IMR-90 (cell line): Measurements from ENCODE around the gene PPP1R8. TPM values are rescaled to one million over a fixed set of nuclear protein-coding genes. Genes with fewer than 3 reads are reported as not detected.

Experiments used
- ATAC-seq: fragments of 200-7000 bp; cut with Tn5 transposase; 2 replicates; pipeline ENCODE4 v1.9.1; 2020; ENCODE audit warnings: low read depth, mild to moderate bottlenecking, moderate library complexity
- BruUV-seq: library from RNA; stranded (reverse); fragments of 400-500 nt; replicated peaks from 2 replicates; lab custom pipeline; 2021; lab: Mats Ljungman, UMichigan
- CTCF ChIA-PET: fragments of 300-600 bp; formaldehyde crosslinking; extraction: SDS; loops from one replicate; lab custom pipeline; 2021; ENCODE audit warnings: antibody characterized with exemption; lab: Yijun Ruan, JAX
- POLR2A ChIA-PET: fragments of 300-600 bp; sonication (Branson Sonifier 250); formaldehyde crosslinking; loops from one replicate; lab custom pipeline; 2022; ENCODE audit warnings: antibody characterized with exemption; ENCODE audit not compliant: unreplicated experiment; lab: Charles Lee
- DNase-seq: peaks from one replicate; pipeline ENCODE4 v3.0.0; 2013
- H2AFZ ChIP-seq: replicated peaks from 2 replicates; pipeline ENCODE3; 2013; ENCODE audit warnings: low read length, mild to moderate bottlenecking; ENCODE audit not compliant: poor library complexity
- H2AK5ac ChIP-seq: 2 replicates; pipeline ENCODE4 v1.6.1; 2013; ENCODE audit warnings: low read depth, low read length, inconsistent platforms
- H2AK9ac ChIP-seq: replicated peaks from 2 replicates; pipeline ENCODE3; 2013; ENCODE audit warnings: mild to moderate bottlenecking, low read depth, low read length, moderate library complexity; ENCODE audit not compliant: poor library complexity
- H2BK120ac ChIP-seq: 2 replicates; pipeline ENCODE4 v1.6.1; 2013; ENCODE audit warnings: low read depth, low read length, inconsistent platforms
- H2BK15ac ChIP-seq: 3 replicates; pipeline ENCODE4 v1.6.1; 2013; ENCODE audit warnings: low read depth, low read length, inconsistent platforms
- H2BK20ac ChIP-seq: 2 replicates; pipeline ENCODE4 v1.6.1; 2013; ENCODE audit warnings: low read depth, mild to moderate bottlenecking, inconsistent platforms, low read length, moderate library complexity
- H2BK5ac ChIP-seq: 2 replicates; pipeline ENCODE4 v1.6.1; 2013; ENCODE audit warnings: mild to moderate bottlenecking, low read depth, low read length, inconsistent platforms; ENCODE audit not compliant: poor library complexity, severe bottlenecking
- H3K14ac ChIP-seq: replicated peaks from 2 replicates; pipeline ENCODE4 v1.6.1; 2013; ENCODE audit warnings: low read depth, low read length, inconsistent platforms
- H3K18ac ChIP-seq: 2 replicates; pipeline ENCODE4 v1.6.1; 2013; ENCODE audit warnings: low read depth, low read length, control low read depth
- H3K23ac ChIP-seq: 2 replicates; pipeline ENCODE4 v1.6.1; 2013; ENCODE audit warnings: low read depth, low read length, inconsistent platforms
- H3K27ac ChIP-seq: 2 replicates; pipeline ENCODE4 v1.5.1; 2013; ENCODE audit warnings: mild to moderate bottlenecking, control low read depth, low read length; ENCODE audit not compliant: insufficient read depth
- H3K27me3 ChIP-seq: 2 replicates; pipeline ENCODE4 v1.6.1; 2013; ENCODE audit warnings: low read length; ENCODE audit not compliant: control insufficient read depth, insufficient read depth
- H3K36me3 ChIP-seq: 2 replicates; pipeline ENCODE4 v1.6.1; 2013; ENCODE audit warnings: low read length, mixed read lengths; ENCODE audit not compliant: control insufficient read depth, insufficient read depth
- H3K4ac ChIP-seq: 2 replicates; pipeline ENCODE4 v1.6.1; 2013; ENCODE audit warnings: low read depth, low read length, inconsistent platforms
- H3K4me1 ChIP-seq: 2 replicates; pipeline ENCODE4 v1.6.1; 2013; ENCODE audit warnings: low read length, mixed read lengths; ENCODE audit not compliant: control insufficient read depth, insufficient read depth
- H3K4me2 ChIP-seq: 2 replicates; pipeline ENCODE4 v1.6.1; 2013; ENCODE audit warnings: low read depth, mild to moderate bottlenecking, control low read depth, low read length, moderate library complexity
- H3K4me3 ChIP-seq: 2 replicates; pipeline ENCODE4 v1.5.1; 2013; ENCODE audit warnings: low read depth, mild to moderate bottlenecking, control low read depth, low read length, moderate library complexity; ENCODE audit not compliant: insufficient read depth
- H3K56ac ChIP-seq: 2 replicates; pipeline ENCODE4 v1.6.1; 2013; ENCODE audit warnings: low read length, inconsistent platforms; ENCODE audit not compliant: insufficient read depth; ENCODE audit errors: extremely low read depth
- H3K79me1 ChIP-seq, 2 experiments: 2 replicates each; pipeline ENCODE4 v1.6.1; 2013; ENCODE audit warnings: low read length in 2 of 2, inconsistent platforms in 1 of 2, low read depth in 1 of 2
- H3K9ac ChIP-seq: 2 replicates; pipeline ENCODE4 v1.6.1; 2013; ENCODE audit warnings: low read depth, low read length, control low read depth
- H3K9me1 ChIP-seq: 2 replicates; pipeline ENCODE4 v1.6.1; 2013; ENCODE audit warnings: low read length, inconsistent platforms; ENCODE audit not compliant: insufficient read depth
- H3K9me3 ChIP-seq: 2 replicates; pipeline ENCODE4 v1.6.1; 2013; ENCODE audit warnings: low read length; ENCODE audit not compliant: control insufficient read depth, insufficient read depth
- H4K20me1 ChIP-seq: 2 replicates; pipeline ENCODE4 v1.6.1; 2013; ENCODE audit warnings: low read length, inconsistent platforms; ENCODE audit not compliant: insufficient read depth
- H4K5ac ChIP-seq: 2 replicates; pipeline ENCODE4 v1.6.1; 2013; ENCODE audit warnings: mild to moderate bottlenecking, low read depth, low read length, control low read depth
- H4K8ac ChIP-seq, 2 experiments: 2 replicates each; pipeline ENCODE4 v1.6.1; 2013; ENCODE audit warnings: low read depth in 2 of 2, low read length in 2 of 2, control low read depth in 1 of 2, inconsistent platforms in 1 of 2
- H4K91ac ChIP-seq: 2 replicates; pipeline ENCODE4 v1.6.1; 2013; ENCODE audit warnings: low read depth, low read length, inconsistent platforms; ENCODE audit not compliant: insufficient read depth
- CEBPB ChIP-seq: IDR thresholded peaks from 2 replicates; pipeline ENCODE4 v1.6.1; 2012; ENCODE audit warnings: low read depth, low read length, improper control_type of control experiment
- MAZ ChIP-seq: IDR thresholded peaks from 2 replicates; pipeline ENCODE4 v1.6.1; 2012; ENCODE audit warnings: low read depth, mild to moderate bottlenecking, low read length, improper control_type of control experiment, moderate library complexity, borderline replicate concordance
- dilution Hi-C: fragments of 300-500 bp; cut with HindIII; formaldehyde crosslinking; loops from one replicate; pipeline ENCODE4 v1.14.3; 2018; ENCODE audit warnings: low sequenced_read_pairs; ENCODE audit not compliant: unreplicated experiment
- in situ Hi-C: fragments of 300-500 bp; cut with MboI; formaldehyde crosslinking; loops from 3 replicates; pipeline ENCODE4 v1.14.3; 2019; ENCODE audit warnings: low sequenced_read_pairs, inconsistent platforms, mixed read lengths
- intact Hi-C: fragments of 100-400 bp; cut with micrococcal nuclease; formaldehyde crosslinking; loops from 2 replicates; pipeline ENCODE4 v1.10.0; 2022
- polyA plus RNA-seq, 3 experiments: library from polyadenylated mRNA; depleted of rRNA; stranded (reverse); fragments of >200 nt; gene quantifications; 2 replicates each; pipeline ENCODE4 v1.2.3, GENCODE V29; 2012; ENCODE audit warnings: low replicate concordance in 1 of 3
- total RNA-seq: library from RNA; depleted of rRNA; stranded (reverse); fragments of >200 nt; gene quantifications from 2 replicates; pipeline ENCODE4 v1.2.3, GENCODE V29; 2012
- TF ChIP-seq, protein P1 (sequence below): conservative IDR thresholded peaks from 2 replicates; pipeline ENCODE4 v1.5.1; 2012; ENCODE audit warnings: mild to moderate bottlenecking, low read depth, low read length, improper control_type of control experiment

The PPP1R8 gene
- total and polyA plus RNA-seq, 2 of the 4 experiments (the other 2 are of a cell fraction) = 53.8 to 80.1 TPM

DNA sequence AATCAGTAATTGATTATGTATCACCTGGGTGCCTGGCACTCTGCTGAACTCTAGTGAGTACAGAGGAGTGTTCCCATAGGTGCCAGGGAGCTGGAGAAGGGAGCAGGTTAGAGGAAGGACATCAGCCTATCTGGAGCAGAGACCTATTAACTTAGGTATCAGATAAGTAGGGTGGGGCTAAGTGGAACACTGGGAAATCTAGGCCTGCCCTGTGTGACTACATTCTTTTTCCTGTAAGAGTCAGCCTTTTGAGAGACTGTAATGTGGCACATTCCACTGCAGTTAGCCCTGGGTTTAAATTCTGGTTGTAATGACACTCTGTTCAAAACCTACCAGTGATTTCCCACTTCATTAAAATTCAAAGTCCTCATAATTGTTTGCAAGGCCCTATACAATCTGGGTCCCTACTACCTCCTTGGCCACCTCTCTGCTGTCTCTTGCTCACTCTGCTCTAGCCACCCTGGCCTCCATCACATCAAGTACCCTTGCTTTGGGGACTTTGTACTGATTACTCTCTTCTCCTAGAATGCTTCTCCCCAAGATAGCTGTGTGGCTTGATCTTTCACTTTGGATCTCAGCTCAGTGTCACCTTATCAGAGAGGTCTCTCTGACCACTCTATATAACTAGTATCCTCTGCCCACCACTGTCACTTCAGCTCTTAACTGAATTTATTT is 44.7 kb upstream of the PPP1R8 start:
- no TSS peak for BruUV-seq
- peak; percentile 29 for DNase-seq
- no peak overlapping the region for H3K4me2 ChIP-seq

More for the DNA sequence above, 44.7 kb upstream of the PPP1R8 start:
- Histone ChIP-seq H2AK9ac (no peak overlapping the region), H2AFZ (peak overlapping the region; percentile 65), H4K91ac (no peak overlapping the region), H3K27me3 (no peaks in the 10 kb centered on the region), H3K36me3 (peaks cover 14% of the 10 kb centered on the region), H2BK15ac (no peak overlapping the region), H4K5ac (no peak overlapping the region), H3K4ac (peak overlapping the region; percentile 67; the same call in 1 of the 2 replicates), H3K56ac (no peak overlapping the region), H3K27ac (no peak overlapping the region), H2BK120ac (no peak overlapping the region), H3K9ac (no peak overlapping the region), H4K8ac (peak overlapping the region in 1 of 2 experiments; percentile 66; a peak in 2 of 4 replicates), H3K9me3 (0 out of 2 replicates have a peak, but pooled peaks cover 2% of the 10 kb centered on the region), H2BK20ac (no peak overlapping the region), H3K4me3 (no peak overlapping the region), H3K18ac (peak overlapping the region; percentile 44; the same call in 1 of the 2 replicates), H3K79me1 (peaks cover 20 to 75% of the 10 kb centered on the region in 2 experiments), H3K14ac (peak overlapping the region; percentile 67), H2AK5ac (peak overlapping the region; percentile 62; the same call in 1 of the 2 replicates), H3K4me1 (peaks cover 5% of the 10 kb centered on the region), H3K23ac (no peak overlapping the region), H3K9me1 (peaks cover 17% of the 10 kb centered on the region), H4K20me1 (peaks cover 30% of the 10 kb centered on the region), H2BK5ac (peak overlapping the region; percentile 65)
- intact Hi-C loops = no loop called here
- in situ Hi-C loops = no loop called here
- ChIA-PET POLR2A (no interaction called here), CTCF (interaction anchor here (1.5 kb wide), 1 partner anchor 60 kb away, joined by 5 read pairs; the partner anchor contains the start of gene FAM76A)
- dilution Hi-C loops = no loop called here
- ATAC-seq = peak; percentile 69
- no peak for TF ChIP-seq CEBPB
- TF ChIP-seq MAZ = no peak
- TF ChIP-seq, protein P1, sequence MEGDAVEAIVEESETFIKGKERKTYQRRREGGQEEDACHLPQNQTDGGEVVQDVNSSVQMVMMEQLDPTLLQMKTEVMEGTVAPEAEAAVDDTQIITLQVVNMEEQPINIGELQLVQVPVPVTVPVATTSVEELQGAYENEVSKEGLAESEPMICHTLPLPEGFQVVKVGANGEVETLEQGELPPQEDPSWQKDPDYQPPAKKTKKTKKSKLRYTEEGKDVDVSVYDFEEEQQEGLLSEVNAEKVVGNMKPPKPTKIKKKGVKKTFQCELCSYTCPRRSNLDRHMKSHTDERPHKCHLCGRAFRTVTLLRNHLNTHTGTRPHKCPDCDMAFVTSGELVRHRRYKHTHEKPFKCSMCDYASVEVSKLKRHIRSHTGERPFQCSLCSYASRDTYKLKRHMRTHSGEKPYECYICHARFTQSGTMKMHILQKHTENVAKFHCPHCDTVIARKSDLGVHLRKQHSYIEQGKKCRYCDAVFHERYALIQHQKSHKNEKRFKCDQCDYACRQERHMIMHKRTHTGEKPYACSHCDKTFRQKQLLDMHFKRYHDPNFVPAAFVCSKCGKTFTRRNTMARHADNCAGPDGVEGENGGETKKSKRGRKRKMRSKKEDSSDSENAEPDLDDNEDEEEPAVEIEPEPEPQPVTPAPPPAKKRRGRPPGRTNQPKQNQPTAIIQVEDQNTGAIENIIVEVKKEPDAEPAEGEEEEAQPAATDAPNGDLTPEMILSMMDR = no peak
